ENCODE data around the gene AMBN.

AMBN gene

DNA sequence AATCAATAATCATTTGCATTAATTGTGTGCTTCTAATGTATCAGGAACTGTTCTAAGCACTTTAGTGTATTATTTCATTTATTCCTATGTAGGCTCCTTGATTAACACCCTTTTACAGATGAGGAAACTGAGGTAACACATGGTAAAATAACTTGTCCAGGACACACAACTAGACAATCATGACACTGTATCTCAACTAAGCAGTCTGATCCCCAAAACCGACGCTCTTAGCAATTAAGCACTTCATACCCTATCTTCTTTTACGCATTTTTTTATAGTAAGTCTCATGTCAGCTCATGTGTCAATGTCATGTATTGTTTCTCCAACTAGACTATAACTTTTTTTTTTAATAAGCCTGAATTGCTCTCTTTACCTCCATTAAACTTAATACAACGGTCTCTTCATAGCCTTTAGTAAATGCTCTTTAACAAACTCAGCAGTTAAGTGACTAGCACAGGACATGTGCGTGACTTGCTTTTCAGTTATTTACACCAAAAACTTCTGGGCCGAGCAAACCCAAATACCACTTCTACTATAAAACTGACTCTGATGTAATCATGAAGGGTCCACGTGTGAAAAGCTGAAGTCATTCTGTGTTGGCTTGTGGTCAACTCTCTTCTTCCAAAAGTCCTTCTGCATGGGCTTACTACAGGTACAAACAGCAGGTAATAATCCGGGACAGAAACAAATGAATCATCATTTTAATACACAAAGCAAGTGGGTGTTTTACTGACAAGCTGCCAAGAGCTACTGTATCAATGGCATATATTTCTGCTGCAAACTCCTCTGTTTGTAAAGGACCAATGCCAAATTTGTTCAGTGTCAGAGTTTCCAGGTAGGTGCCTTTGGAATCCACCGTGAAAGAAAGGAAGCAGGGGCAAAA is 7.9 kb upstream of the AMBN start:
- TF ChIP-seq TAF1 (IDR thresholded peaks at IDR 0.05; ENCODE audit: borderline replicate concordance, low read depth, low read length) (no peak), POLR2A (IDR thresholded peaks at IDR 0.05; ENCODE audit: low read depth, low read length) (no peak)
- FAIRE-seq (no peak), DNase-seq (ENCODE audit: insufficient read length) (no peak)

GRCh38 chr4:70586841-70587240 is 5.2 kb upstream of the AMBN start:
- DNase-seq (ENCODE audit: insufficient read length) (no peak), FAIRE-seq (no peak)
- TF ChIP-seq TAF1 (IDR thresholded peaks at IDR 0.05; ENCODE audit: borderline replicate concordance, low read depth, low read length), result no peak
- no peak for TF ChIP-seq POLR2A (IDR thresholded peaks at IDR 0.05; ENCODE audit: low read depth, low read length)
- TF ChIP-seq POLR2AphosphoS5 (IDR thresholded peaks at IDR 0.05; ENCODE audit: low read depth, low read length), result no peak

DNA sequence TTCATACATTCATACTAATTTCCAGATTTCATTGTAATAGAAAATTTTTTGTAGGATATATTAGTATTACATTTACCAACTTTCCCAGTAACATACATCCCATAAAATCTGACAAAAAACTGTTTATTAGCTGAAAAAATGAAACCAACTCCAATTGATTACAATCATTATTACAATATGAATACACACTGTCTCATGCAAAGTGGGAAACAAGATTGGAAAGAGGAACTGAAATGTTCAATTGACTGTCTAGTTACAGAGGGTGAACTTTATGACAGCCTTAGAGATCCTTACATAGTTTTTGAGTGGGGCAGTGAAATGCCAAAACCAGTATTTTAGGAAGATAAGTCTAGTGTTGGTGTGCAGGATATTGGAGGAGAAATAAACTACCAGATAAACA is 2.3 kb upstream of the AMBN start:
- no peak for FAIRE-seq
- no peak for DNase-seq (ENCODE audit: insufficient read length)
- no peak for TF ChIP-seq TAF1 (IDR thresholded peaks at IDR 0.05; ENCODE audit: borderline replicate concordance, low read depth, low read length)
- no peak for TF ChIP-seq POLR2AphosphoS5 (IDR thresholded peaks at IDR 0.05; ENCODE audit: low read depth, low read length)
- no peak for TF ChIP-seq POLR2A (IDR thresholded peaks at IDR 0.05; ENCODE audit: low read depth, low read length)

DNA sequence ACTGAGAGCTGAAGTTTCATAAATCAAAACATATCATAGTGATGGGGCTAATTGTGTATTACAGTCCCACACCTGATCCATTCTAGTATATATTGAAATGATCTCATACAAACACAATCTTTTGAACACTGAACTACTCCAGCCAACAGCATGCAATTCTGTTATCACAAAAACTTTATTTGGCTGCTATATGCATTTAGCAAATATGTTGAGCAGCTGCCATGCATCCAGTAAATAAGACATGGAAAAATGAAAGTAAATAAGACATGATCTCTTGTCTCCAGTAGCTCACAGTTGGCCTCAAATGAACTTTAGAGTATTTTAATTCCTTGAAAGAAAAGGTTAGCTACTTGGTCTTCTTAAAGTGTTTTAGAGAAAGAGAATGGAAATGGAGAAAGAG is 2.1 kb downstream of the AMBN start:
- FAIRE-seq, result no peak
- TF ChIP-seq POLR2A (IDR thresholded peaks at IDR 0.05; ENCODE audit: low read depth, low read length) (no peak), POLR2AphosphoS5 (IDR thresholded peaks at IDR 0.05; ENCODE audit: low read depth, low read length) (no peak), TAF1 (IDR thresholded peaks at IDR 0.05; ENCODE audit: borderline replicate concordance, low read depth, low read length) (no peak)
- DNase-seq (ENCODE audit: insufficient read length), result no peak

GRCh38 chr4:70600305-70600704 is 8.2 kb downstream of the AMBN start:
- FAIRE-seq (no peak), DNase-seq (ENCODE audit: insufficient read length) (no peak)
- TF ChIP-seq POLR2A (IDR thresholded peaks at IDR 0.05; ENCODE audit: low read depth, low read length) (no peak), POLR2AphosphoS5 (IDR thresholded peaks at IDR 0.05; ENCODE audit: low read depth, low read length) (no peak), TAF1 (IDR thresholded peaks at IDR 0.05; ENCODE audit: borderline replicate concordance, low read depth, low read length) (no peak)

- no peak for TF ChIP-seq POLR2A (IDR thresholded peaks at IDR 0.05; ENCODE audit: low read depth, low read length)
- TF ChIP-seq POLR2AphosphoS5 (IDR thresholded peaks at IDR 0.05; ENCODE audit: low read depth, low read length), result no peak
- TF ChIP-seq TAF1 (IDR thresholded peaks at IDR 0.05; ENCODE audit: borderline replicate concordance, low read depth, low read length), result no peak
- FAIRE-seq, result no peak
- no peak for DNase-seq (ENCODE audit: insufficient read length)
Observed at GRCh38 chr4:70600977-70601376, 8.9 kb downstream of the AMBN start.

DNA sequence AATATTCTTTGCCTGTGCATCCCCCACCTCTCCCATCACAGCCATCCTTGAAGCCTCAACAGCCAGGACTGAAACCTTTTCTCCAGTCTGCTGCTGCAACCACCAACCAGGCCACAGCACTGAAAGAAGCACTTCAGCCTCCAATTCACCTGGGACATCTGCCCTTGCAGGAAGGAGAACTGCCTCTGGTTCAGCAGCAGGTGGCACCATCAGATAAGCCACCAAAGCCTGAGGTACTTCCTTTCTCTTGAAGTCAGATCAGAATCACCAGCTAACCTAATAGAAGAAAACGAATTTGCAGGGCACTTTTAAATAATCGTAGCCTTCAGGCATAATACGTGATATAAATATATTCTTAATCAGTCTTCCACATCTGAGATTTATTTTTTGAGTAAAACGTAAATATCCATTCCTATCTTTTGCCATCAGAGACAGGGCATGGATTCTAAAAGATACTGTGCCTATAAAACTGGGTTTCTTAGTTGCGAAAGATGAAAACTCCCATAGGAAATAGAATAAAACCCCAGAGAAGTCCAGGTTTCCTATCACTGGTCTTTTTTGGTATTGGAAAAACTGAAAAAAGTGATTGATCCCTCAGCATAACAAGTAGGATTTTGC is 9.5 kb downstream of the AMBN start:
- TF ChIP-seq TAF1 (IDR thresholded peaks at IDR 0.05; ENCODE audit: borderline replicate concordance, low read depth, low read length) (no peak), POLR2AphosphoS5 (IDR thresholded peaks at IDR 0.05; ENCODE audit: low read depth, low read length) (no peak), POLR2A (IDR thresholded peaks at IDR 0.05; ENCODE audit: low read depth, low read length) (no peak)
- DNase-seq (ENCODE audit: insufficient read length), result peak; percentile 2
- peak; percentile 96 for FAIRE-seq

GRCh38 chr4:70603856-70604255 is 11.8 kb downstream of the AMBN start:
- FAIRE-seq (no peak), DNase-seq (ENCODE audit: insufficient read length) (no peak)
- TF ChIP-seq POLR2A (IDR thresholded peaks at IDR 0.05; ENCODE audit: low read depth, low read length), result no peak
- no peak for TF ChIP-seq TAF1 (IDR thresholded peaks at IDR 0.05; ENCODE audit: borderline replicate concordance, low read depth, low read length)

GRCh38 chr4:70606459-70606858 is 14.4 kb downstream of the AMBN start:
- FAIRE-seq, result no peak
- no peak for DNase-seq (ENCODE audit: insufficient read length)
- TF ChIP-seq POLR2AphosphoS5 (IDR thresholded peaks at IDR 0.05; ENCODE audit: low read depth, low read length), result no peak
- no peak for TF ChIP-seq TAF1 (IDR thresholded peaks at IDR 0.05; ENCODE audit: borderline replicate concordance, low read depth, low read length)
- TF ChIP-seq POLR2A (IDR thresholded peaks at IDR 0.05; ENCODE audit: low read depth, low read length), result no peak

- DNase-seq (ENCODE audit: insufficient read length), result no peak
- no peak for TF ChIP-seq TAF1 (IDR thresholded peaks at IDR 0.05; ENCODE audit: borderline replicate concordance, low read depth, low read length)
- no peak for TF ChIP-seq POLR2AphosphoS5 (IDR thresholded peaks at IDR 0.05; ENCODE audit: low read depth, low read length)
- TF ChIP-seq POLR2A (IDR thresholded peaks at IDR 0.05; ENCODE audit: low read depth, low read length), result no peak
- no peak for FAIRE-seq
Observed at GRCh38 chr4:70607334-70607853, 15.3 kb downstream of the AMBN start.

DNA sequence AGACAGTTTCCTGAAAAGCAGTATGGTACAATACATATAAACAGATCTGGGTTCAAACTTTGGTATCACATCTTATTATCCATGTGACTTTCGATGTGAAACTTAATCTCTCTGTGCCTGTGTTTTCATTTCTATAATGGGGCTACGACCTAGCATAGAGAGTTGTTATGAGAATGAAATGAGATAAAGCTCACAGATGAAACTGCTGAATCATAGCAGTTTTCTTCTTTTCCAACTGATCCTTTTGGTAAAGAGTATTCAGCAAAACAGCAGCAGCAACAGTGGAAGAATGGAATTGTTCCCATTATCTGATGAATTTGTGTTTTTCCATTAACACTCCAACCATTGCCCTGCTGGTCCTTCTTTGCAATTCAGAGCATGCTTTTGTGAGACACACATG is 16.3 kb downstream of the AMBN start:
- DNase-seq (ENCODE audit: insufficient read length) (no peak), FAIRE-seq (no peak)
- TF ChIP-seq POLR2A (IDR thresholded peaks at IDR 0.05; ENCODE audit: low read depth, low read length) (no peak), POLR2AphosphoS5 (IDR thresholded peaks at IDR 0.05; ENCODE audit: low read depth, low read length) (no peak), TAF1 (IDR thresholded peaks at IDR 0.05; ENCODE audit: borderline replicate concordance, low read depth, low read length) (no peak)

All from GM12892 (cell line).